Hindlimb muscle (tissue), 1 donor: ENCODE results near the gene MED13L. TPM values are rescaled to one million over a fixed set of nuclear protein-coding genes. Genes with fewer than 3 reads are reported as not detected.
"Not testable (repeated sequence)": the region's sequence is repeated elsewhere in the genome, so short reads cannot be mapped to it uniquely, and the experiment has no call there.

ENCODE experiments used
- DNase-seq: peaks from one replicate; pipeline ENCODE4 v3.0.0-alpha.2; 2013
- polyA plus RNA-seq: library from polyadenylated mRNA; unstranded; fragments of 120-200 nt; gene quantifications from one replicate; pipeline ENCODE4 v1.2.1, GENCODE V29; 2013; ENCODE audit not compliant: insufficient read length

The MED13L gene
- polyA plus RNA-seq, 1 donor, result 48.1 TPM

DNA sequence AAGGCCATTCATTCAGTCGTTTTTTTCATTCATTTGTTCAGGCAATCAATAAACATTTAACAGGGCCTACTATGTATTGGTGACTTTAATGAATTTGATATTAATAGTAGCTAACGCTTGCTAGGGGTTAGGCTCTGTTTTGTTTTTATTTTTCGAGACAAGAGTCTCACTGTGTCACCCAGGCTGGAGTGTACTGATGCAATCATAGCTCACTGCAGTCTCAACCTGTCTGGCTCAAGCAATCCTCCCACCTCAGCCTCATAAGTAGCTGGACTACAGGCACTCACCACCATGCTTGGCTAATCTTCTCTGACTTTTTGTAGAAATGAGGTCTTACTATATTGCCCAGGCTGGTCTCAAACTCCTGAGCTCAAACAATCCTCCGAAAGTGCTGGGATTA, 25.6 kb upstream of the MED13L start:
- DNase-seq, result no peak

DNA sequence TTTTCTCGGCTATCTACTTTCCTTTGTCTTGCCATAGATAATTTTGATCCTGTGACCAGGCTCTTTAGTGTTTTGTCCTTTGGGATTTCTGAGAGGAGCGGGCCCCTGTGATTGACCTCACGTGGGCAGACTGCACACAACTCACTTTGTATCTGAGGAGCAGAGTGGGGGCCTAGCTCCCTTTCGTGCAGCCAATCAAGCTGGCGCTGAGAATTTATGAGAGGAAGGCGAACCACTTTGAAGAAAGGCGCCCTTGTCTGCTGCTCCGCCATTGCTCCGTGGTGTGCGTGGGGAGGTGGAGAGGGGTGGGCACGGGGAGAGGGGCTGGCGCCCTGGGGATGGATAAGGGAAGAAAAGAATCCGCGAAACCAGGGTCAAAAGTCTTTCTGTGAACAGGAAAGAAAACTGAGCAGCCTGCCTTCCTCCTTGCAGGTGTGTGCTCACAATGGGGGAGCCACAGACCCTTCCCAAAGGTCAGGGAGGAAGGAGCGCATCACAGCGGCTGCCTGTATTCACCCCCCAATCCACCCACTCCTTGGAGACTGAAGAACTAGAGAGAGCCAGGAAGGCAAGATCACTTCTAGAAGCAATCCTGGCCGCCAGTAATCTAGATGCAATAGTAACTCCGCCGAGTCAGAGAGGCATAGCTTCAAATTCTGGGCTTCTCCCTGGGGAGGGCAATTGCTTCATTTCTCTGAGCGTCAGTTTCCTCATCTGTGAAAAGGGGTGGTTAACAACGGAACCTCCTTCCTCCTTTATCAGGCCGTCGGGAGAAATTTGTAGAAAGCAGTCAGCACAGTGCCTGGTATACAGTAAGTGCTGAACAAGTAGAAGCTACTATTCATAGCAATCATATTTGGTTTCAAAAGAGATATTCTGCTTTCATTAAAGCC, 24.9 kb upstream of the MED13L start:
- DNase-seq, result no peak

DNA sequence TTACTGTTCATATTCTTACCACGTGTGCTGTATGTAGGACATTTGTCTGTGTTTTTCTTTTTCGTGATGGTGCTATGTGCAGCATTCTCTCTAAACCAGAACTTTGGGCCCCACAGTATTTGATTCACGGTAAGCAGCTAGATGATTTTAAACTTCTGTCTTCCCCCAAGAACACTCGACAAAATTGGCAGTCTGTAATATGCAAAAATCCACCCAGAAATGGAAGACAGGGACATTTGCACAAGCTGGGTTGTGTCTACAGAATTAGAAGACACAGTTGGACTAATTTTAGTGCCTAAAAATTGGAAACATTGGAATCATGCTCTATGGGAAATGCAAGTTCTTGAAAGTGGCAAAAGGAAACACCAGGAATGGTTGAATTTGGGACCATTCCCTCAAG, 24.1 kb upstream of the MED13L start:
- DNase-seq, result no peak

DNA sequence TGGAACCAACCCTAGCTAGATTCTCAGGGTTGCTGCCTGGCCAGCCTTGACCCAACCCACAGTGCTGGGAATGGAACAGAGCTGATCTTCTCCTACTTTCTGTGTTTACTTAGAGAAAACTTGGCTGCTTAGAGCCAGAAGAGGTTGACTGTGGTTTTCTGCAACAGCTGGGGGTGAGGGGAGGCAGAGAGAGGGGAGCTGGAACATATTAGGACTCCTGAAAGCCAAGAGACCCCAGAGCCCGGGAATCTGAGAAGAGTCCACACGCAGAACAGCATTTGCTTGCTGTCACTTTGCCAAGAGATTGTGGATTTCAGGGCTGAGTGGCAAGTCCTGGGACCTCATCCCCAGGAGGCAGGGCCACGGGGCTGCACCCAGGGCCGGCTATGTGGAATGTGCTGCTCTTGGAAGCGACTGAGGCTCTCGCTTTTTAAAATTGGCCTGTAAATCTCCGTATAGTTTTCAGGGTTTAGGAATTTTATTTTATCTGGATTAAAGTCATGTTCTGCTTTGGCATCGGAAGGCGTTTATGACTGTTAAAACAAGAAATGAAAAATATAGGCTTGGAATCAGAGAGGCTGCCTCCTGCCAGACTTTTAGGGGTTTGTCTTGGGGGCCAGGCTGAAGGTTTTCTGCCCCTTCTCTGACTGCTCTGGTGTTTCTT, 22.3 kb upstream of the MED13L start:
- no peak for DNase-seq

DNA sequence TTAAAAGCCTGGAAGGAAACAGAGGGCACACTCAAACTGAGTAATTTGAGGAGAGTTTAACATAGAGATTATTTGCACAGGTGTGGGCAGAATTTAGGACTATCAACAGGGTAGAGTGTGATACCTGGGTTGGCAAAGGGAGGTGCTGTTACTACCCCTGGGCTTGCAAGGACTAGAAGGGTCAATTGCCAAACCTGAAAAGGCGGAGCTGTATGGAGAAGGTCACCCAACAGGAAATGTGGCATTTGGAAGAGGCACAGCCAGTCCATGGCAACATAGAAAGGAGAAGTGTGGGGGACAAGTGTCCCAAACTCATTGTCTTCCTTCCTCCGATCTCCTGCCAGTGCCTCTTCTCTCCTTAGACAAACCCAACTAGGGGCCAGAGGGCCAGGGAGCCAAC, 21.6 kb upstream of the MED13L start:
- no peak for DNase-seq

DNA sequence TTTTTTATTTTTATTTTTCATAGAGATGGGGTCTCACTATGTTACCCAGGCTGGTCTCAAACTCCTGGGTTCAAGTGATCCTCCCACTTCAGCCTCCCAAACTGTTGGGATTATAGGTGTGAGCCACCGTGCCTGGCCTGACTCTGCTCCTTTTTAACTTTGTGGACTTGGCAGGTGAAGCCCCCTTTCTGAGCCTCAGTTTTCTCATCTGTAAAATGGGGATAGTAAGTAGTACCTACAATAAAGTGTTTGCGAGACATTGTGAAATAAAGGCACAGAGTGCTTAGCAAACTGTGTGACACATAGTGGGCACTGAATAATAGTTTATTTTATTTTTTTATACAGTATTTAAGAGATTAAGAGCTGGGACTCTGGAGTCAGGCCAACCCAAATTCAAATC, 21.1 kb upstream of the MED13L start:
- DNase-seq, result no peak

DNA sequence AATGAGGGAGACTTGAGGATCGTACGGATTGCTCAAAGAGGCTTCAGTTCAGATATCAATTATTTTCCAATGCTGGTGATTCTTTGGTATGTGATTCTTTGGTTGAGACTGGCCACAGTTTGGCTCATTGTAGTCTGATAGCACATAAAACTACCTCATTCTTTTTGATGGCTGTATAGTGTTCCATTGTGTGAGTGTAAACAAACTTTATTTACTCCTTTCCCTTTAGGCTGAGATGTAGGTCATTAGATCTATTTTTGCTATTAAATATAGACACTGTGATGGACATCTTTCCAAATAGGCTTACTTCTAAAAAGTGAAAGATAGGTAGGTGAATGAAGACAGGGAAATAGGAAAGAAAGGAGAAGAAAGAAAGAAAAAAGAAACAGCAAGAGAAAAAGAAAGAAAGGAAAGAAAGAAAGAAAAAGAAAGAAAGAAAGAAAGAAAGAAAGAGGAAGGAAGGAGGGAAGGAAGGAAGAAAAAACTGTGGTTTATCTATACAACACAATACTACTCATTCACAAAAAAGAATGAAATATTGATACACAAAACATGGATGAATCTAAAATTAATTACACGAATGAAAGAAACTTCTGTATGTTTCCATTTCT, 19.8 kb upstream of the MED13L start:
- no peak for DNase-seq

DNA sequence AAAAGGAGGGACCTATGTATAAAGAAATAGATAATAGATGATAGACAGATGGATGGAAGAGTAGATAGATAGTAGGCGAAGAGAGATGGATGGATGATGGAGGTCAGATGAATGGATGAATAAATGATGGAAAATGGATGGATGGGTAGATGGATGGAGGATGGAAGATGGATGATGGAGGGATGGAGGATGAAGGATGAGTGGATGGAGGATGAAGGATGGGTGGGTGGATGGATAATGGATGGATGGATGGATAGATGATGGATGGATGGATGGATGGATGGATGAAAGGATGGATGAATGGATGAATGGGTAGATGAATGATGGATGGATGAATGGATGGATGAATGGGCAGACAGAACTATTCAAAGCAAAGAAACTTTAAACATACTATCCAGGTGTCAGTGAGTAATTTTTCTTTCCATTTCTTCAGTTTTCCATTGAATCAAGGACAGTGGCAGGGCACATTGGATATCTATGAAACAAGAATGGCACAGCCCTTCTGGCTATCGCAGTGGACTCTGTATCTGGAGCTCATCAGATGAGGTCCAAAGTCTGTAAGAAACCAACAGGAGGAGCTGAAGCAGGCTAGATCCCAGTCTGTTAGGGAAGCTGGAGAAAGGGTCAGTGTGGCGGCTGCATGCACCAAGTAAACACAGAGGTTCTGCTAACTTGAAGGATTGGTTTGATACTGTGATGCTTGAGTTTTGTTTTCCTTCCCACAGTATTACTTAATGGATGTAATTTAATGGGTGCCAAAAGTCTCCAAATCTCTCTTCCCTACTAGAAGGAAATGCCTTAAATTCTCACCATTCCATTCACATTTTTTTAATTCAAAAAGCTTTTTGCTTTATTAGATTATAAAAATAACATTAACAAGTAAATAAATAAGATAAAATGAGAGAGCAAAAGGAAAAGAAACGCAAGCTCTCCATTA, 18.1 kb upstream of the MED13L start:
- no peak for DNase-seq

DNA sequence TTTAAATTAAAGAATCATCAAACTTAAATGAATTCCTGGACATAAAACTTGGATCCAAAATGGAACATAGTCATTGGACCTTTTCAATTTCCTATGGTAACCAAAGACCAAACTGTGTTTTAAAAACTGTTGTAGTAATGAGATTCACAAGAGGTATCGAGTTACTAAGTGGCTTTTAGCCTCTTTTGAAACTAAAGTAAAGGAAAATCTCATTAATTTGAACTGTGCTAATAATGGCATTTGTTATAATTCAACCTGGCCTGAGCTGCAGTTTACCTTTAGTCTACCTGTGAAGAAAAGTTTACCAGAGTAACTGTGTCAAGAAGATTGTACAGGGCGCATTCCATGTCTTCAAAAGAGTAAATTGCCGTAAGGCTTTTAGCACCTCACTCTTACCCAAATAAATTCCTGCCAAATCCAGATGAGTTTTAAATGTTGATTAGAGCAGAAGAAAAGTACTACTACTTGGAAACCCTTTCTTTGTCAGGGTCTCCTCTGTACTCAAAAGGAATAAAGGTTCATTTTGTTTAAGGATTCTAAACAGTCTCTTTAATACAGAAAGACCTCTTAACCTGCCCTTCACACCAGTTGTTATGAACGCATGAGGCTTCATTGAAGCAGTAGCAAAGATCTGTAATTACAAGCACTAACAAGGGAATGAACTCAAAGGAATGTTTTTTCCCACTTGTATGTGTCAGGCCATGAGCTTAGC, 17.1 kb upstream of the MED13L start:
- DNase-seq, result no peak

DNA sequence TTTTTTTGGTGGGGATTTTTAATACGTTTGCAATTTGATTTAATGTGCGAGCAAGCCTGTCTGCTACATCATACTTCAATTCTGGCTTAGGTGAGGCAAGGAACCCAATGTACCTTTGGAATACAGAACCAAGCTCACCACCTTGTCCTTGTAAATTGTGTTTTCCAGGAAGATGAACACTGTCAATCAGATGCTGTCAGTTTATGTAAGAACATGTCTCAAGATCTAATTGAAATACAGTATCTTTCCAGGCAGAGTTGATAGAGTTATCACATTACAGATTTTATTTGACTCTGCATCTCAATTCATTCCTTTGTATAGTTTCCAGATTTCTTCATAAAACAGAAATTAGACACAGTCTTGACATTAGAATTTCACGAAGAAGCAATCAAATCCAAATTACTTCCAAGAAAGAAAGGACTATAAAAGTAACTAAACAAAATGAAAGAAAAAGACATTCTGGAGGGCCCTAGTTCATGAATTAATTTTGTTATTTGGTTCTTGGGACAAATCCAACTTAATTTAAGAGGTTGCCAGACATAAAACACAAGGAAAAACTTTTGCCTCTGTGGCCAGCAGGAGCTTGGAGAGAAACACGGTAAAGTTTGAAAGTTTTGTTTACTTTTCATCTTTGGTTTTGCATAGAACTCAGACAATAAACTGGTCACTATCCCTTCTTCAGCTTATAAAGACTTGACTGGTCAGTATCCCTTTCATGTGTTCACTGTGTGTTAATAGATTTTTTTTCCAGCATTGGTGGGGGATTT, 16.4 kb upstream of the MED13L start:
- DNase-seq, result no peak

DNA sequence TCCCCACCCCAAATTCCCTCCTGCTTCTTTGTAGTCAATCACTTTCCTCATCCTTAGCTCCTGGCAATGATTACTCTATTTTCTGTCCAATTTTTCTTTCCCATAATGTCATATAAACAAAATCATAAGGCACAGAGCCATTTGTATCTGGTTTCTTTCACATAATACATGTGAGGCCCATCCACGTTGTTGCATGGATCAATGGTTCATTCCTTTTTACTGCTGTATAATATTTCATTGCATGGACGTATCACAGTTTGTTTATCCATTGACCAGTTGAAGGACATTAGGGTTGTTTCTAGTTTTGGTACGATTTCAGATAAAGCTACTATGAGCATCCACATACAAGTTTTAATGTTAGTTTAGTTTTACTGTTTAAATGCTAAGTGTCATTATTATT, 13.7 kb upstream of the MED13L start:
- no peak for DNase-seq

DNA sequence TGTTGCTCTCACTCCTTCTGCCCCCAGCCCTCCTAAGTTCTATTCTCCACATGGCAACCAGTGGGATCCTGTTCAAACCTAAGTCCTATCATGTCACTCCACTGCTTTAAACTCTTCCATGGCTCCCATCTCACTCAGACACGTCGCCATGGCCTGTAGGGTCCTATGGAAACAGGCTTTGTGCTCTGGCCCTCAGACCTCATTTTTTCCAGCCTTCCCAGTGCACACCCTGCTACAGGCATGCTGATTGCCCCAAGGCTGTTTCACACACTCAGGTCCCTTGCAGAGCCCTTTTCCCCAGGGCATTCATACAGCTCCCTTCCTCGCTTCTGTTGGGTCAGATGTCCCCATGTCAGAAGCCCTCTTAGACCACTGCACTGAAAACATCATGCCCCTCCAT, 11.2 kb upstream of the MED13L start:
- DNase-seq, result no peak

DNA sequence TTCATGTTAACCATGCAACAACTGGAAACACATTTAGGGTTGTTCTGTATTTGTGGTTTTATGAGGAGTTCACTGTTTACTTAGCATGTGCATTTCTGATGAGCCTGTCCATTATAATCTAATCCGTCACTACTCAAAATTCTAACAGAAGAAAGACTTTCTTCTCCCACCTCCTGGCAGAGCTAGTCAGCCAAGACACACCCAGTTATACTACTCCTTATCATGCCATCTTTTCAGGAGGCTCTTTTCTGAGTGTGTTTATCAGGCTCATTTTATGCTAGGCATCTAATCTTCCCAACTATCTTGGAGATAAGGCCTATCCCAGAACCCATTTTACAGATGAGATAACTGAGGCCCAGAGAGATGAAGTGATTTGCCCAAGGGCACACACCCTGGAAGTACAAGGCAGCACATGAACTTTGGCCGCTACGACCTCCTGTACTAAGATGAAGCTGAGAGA, 10.4 kb upstream of the MED13L start:
- DNase-seq, result no peak

DNA sequence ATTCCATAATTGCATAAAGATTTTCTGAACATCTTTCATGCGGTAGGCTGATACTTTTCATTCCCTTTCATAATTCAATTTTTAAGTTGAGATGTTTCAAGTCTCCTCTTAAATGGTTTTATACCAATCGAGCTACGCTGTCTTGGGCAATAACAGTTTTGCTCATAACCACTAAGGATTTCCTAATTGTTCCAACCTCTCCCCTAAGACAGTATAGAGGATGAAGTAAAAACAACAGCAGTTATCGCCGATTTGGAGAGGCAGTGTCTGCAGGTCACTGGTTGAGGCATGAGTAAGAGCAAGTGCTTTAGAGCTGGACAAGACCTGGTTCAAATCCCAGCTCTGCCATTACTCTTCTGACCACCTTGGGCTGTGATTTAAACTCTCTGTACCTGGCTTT, 6.9 kb upstream of the MED13L start:
- DNase-seq, result no peak

DNA sequence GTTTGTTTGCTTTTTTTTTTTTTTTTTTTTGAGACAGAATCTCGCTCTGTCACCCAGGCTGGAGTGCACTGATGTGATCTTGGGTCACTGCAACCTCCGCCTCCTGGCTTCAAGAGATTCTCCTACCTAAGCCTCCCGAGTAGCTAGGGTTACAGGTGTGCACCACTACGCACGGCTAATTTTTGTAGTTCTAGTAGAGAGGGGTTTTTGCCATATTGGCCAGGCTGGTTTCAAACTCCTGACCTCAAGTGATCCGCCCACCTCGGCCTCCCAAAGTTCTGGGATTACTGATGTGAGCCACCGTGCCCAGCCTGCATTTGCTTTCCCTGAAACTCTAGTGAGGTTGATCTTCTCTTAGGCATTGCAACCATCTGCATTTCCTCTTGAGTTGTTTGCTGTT, 6.4 kb upstream of the MED13L start:
- not testable (repeated sequence) for DNase-seq

DNA sequence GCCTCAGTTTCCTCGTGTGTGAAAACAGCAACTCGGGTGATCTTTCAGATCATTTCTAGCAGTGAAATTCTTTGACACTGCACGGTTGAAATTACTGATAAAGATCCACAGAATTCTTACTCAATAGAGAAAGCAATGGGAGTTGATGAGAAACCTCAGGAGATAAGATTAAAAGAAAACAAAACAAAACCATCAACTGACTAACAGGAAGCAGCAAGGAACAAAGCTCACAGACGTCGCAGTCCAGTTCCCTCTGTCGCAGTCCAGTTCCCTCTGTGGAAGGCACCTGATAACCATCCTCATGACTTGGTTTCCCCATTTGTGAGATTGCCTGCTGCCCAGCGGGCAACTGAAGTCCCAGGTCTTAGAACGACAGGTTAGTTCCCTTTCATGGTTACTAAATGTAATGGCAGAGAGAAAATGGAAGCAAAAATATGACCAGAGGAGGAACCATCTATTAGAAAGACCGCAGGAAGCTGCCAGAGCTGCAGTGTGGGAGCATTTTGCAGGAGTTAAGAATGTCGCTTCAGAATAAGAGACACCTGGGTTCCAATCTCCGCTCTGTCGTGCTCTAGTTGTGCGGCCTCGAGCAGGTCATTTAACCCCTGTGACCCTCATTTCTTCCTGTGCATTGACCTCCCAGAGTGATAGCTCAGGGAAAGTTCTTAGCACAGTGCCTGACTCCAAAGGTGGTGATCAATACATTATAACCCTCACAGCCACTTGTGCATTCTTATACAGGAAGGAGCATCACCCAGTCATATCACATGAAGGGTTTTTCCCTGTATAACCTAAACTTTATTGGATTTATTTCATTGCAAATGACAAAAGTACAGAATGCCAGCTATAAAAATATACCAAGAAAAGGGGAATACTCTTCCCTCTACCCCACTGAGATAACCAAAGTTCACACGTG, 5.1 kb upstream of the MED13L start:
- DNase-seq, result no peak

DNA sequence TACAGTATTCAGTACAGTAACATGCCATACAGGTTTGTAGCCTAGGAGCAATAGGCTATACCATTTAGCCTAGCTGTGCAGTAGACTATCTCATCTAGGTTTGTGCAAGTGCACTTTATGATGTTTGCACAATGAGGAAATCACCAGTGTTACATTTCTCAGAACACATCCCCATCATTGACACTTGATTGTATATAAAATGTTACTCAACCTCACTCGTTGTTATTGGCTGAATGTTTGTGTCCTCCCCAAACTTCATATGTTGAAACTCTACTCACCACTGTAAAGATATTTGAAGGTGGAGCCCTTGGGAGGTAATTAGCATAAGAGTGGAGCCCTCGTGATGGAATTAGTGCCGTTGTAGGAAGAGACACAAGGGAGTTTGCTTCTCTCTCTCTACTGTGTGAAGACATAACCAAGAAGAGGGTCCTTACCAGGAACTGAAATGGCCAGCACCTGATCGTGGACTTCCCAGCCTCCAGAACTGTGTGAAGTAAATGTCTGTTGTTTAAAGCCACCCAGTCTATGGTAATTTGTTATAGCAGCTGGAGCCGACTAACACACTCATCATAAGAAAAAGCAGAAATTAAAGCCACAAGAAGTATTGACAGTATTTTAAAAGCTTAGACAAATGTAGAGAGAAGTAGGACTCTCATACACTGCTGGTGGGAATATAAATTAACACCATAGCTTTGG, 3.2 kb upstream of the MED13L start:
- no peak for DNase-seq

DNA sequence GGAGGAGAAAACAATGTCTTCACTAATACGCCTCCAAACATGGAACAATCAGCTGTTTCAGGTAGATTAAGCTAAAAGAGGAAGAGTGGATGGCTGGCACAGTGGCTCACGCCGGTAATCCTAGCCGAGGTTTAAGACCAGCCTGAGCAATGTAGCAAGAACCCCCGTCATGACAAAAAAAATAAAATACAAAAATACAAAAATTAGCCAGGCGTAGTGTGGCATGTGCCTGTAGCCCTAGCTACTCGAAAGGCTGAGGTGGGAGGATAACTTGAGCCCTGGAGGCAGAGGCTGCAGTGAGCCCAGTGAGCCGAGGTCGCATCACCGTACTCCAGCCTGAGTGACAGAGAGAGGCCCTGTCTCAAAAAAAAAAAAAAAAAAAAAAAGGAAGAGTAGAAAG, 1.2 kb upstream of the MED13L start:
- no peak for DNase-seq

DNA sequence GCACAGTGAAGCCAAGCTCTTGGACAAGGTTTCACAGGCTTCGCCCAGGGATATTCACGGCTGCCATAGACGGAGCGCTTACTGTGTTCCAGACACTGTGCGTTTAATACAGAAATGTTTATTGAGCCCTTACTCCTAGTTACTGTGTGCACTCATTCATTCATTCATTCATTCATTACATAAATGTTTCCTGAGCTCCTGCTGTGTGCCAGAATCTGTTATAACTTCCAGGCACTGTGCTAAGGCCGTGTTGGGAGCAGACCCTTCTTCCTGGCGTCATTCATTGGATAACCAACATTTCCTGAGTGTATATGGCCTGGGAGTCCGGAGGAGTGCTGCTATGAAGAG, 760 bp upstream of the MED13L start:
- DNase-seq, result no peak
